ENCODE results near the gene KCNQ1.

DNA sequence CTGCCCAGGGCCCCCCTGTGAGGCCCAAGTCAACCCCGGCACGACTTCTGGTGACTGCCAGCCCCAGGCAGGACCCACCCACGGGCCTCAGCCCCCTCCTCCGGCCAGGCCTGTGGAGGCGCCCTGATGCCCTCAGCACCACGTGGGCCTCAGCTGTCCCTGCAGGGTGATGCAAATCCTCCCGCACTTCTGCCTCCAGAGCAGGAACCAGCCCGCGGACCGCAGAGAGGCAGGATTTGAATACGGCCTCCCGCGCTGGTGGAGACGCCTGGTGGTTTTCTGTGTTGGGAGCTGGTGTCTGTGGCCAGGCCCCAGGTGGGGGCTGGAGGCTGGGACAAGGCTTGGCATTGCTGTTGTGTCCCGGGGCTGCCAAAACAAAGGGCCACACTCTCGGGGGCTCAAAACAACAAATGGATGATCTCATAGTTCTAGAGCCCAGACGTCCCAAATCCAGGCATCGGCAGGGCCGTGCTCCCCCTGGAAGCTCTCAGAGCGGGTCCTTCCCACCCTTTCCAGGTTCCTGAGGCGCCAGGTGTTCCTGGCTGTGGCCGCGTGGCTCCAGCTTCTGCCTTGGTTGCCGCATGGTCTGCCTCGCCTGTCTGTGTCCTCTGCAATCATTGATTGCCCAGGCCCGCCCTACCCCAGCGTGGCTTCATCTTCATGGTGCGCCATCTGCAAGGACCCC lies 19.9 kb upstream of the KCNQ1 start:
- TF ChIP-seq, protein P1, sequence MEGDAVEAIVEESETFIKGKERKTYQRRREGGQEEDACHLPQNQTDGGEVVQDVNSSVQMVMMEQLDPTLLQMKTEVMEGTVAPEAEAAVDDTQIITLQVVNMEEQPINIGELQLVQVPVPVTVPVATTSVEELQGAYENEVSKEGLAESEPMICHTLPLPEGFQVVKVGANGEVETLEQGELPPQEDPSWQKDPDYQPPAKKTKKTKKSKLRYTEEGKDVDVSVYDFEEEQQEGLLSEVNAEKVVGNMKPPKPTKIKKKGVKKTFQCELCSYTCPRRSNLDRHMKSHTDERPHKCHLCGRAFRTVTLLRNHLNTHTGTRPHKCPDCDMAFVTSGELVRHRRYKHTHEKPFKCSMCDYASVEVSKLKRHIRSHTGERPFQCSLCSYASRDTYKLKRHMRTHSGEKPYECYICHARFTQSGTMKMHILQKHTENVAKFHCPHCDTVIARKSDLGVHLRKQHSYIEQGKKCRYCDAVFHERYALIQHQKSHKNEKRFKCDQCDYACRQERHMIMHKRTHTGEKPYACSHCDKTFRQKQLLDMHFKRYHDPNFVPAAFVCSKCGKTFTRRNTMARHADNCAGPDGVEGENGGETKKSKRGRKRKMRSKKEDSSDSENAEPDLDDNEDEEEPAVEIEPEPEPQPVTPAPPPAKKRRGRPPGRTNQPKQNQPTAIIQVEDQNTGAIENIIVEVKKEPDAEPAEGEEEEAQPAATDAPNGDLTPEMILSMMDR (IDR thresholded peaks at IDR 0.05) = no peak
- TF ChIP-seq EZH2 (IDR thresholded peaks at IDR 0.05; ENCODE audit: borderline replicate concordance, insufficient read depth, low read depth, low read length, poor library complexity, severe bottlenecking) = no peak

Data from B cell (primary cell).